ENCODE results near the gene RPL10. TPM values are rescaled to one million over a fixed set of nuclear protein-coding genes. Genes with fewer than 3 reads are reported as not detected.

Gene RPL10
- total RNA-seq, 1 donor from 2014 or later: 2,020 TPM

DNA sequence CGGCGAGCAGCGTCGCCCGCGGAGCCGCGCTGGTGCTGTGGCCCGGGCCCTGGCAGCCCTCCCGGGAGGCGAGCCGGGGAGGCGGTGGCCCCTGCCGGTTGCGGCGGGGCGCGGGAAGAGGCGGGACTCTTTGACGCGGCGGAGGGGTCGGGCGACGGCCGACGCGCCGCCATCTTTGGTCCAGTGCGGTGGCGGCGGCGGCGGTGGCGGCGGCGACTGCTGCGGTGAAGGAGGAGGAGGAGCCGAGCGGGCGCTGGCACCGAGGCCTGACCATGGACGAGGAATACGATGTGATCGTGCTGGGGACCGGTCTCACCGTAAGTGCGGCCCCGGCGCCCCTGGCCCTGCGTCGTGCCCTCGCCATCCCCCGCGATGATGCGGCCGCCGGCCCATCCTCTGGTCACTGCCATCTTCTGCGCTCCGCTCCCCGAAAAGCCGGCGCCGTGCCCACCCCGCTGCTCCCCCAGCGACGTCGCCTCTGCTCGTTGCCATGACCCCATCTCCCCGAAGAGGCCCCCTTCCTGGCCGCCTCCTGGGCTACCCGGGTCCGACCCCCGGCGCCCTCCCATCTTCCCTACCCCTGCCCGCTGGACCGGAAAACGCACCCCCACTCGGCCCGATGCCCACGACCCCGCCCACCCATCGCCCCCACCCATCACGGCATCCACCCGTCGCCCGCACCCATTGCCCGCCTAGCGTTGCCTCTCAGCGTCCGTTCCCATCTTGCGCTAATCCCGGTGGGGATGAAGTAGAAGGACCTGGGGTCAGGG lies 39.0 kb downstream of the RPL10 start, which contains the start of gene GDI1:
Gene GDI1, plus strand, starts transcription at position 172 of the 770 bp plus-strand sequence. Its CDS starts 101 bp downstream, at position 273.
- DNase-seq (peak; percentile 74), ATAC-seq (ENCODE audit: poor library complexity) (peak; percentile 79)
- intact Hi-C loops (cut with DNase I): no loop called here

DNA sequence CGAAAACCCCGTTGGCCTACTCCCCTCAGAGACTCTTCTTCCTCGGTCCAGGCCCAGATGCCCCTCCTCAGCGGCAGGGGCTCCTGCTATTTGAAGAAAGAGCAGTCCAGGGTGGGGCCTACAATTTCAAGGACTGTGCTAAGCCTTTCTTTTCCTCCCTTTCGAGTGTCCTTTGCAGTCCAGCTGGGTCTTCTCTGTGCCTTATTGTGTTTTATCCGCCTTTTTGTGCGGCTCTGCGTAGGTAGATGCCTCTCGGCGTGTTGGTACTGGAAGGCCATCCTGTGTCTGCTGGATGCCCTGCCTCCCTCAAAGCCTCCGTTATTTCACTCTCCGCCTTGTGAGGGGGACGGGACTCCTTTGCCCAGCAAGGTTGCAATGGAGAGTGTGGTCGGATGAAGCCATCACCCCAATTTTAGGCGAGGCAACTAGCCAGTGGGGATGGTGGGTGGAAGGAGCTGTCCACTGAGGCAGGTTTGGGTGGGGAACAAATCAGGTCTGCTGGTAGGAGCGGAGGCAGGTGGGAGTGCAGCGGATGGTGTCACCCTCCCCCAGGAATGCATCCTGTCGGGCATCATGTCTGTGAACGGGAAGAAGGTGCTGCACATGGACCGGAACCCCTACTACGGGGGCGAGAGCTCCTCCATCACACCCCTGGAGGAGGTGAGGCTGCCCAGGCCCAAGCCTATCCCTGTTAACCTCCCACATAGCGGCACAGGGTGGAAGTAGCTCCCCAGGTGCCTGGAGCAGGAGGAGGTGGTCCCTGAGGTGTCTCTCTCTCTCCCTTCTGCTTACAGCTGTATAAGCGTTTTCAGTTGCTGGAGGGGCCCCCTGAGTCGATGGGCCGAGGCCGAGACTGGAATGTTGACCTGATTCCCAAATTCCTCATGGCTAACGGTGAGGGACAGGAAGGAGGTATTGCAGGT lies 40.1 kb downstream of the RPL10 start:
- ATAC-seq (ENCODE audit: poor library complexity): no peak
- intact Hi-C loops (cut with DNase I): no loop called here
- DNase-seq: no peak

DNA sequence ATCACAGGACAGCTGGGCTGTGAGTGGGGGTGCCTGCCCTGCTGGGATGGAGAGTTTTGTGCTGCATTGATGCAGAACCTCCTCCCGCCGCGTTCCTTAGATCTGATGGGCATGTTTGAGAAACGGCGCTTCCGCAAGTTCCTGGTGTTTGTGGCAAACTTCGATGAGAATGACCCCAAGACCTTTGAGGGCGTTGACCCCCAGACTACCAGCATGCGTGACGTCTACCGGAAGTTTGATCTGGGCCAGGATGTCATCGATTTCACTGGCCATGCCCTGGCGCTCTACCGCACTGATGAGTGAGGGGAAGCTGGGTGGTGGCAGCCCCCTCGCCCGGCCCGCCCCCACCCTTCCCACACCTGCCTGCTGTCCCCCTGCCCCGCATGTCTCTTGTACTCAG lies 41.7 kb downstream of the RPL10 start:
- intact Hi-C loops (cut with DNase I): no loop called here
- no peak for ATAC-seq (ENCODE audit: poor library complexity)
- DNase-seq: no peak

DNA sequence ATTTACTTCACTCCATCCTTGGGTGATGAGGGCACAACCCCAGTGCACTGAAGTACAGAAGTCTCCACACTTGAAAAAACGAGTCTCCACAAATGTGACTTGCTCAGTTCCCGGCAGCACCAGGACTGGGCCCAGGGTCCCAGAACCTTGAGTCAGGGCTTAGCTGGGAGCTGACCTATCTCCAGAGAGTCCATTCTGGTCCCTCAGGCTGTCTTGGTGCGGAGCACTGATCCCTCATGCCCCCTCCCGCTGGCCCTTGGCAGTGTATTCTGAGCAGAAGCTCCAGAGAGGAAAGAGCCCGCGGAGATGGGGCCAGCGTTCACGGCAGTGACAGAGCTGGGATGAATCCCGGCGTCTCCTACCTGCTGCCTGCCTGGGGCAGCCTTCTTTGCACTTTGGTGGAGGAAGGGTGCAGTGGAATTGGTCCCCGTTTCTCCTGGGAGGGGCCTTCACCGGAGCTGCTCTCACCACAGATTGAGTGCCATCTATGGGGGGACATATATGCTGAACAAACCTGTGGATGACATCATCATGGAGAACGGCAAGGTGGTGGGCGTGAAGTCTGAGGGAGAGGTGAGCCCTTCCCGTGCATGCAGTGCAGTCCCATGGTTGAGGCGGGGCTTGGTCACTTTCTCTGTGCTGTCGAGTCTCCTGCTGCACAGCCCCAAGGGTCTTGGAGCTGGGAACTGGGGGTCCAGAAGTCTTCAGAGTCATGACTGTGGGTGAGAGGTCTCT lies 42.6 kb downstream of the RPL10 start:
- no peak for ATAC-seq (ENCODE audit: poor library complexity)
- intact Hi-C loops (cut with DNase I): no loop called here
- no peak for DNase-seq

DNA sequence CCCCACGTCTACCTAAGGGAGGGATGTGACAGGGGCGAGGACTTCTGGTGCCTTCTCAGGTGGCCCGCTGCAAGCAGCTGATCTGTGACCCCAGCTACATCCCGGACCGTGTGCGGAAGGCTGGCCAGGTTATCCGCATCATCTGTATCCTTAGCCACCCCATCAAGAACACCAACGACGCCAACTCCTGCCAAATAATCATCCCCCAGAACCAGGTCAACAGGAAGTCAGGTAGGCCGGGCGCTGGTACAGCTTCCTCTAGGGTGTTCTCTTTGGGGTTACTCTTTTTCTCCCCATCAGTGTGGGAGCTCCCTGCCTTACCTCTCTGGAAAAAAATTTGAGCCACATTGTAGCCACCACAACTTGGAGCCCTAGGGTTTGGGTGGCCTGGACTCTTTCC lies 43.4 kb downstream of the RPL10 start:
- ATAC-seq (ENCODE audit: poor library complexity): no peak
- intact Hi-C loops (cut with DNase I): no loop called here
- DNase-seq: no peak

DNA sequence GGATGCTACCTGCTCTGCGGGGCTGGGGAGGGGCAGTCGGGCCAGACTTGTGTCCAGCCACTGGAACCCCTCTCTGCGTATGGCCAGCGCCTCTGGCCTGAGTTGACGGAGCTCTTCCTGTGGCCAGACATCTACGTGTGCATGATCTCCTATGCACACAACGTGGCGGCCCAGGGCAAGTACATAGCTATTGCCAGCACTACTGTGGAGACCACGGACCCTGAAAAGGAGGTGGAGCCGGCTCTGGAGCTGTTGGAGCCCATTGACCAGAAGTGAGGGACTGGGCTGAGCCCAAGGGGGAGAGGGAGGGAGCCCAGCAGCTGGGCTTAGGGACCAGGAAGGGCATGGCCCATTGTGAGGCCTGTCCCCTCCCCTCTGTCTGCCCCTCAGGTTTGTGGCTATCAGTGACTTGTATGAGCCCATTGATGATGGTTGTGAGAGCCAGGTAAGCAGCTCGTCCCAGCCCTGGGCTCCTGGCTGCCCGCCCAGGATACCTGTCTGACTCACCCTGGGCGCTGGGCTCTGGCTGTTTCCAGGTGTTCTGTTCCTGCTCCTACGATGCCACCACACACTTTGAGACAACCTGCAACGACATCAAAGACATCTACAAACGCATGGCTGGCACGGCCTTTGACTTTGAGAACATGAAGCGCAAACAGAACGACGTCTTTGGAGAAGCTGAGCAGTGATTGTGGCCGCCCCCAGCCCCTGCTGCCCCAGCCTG lies 44.0 kb downstream of the RPL10 start:
- DNase-seq (no peak), ATAC-seq (ENCODE audit: poor library complexity) (no peak)
- intact Hi-C loops (cut with DNase I): no loop called here

DNA sequence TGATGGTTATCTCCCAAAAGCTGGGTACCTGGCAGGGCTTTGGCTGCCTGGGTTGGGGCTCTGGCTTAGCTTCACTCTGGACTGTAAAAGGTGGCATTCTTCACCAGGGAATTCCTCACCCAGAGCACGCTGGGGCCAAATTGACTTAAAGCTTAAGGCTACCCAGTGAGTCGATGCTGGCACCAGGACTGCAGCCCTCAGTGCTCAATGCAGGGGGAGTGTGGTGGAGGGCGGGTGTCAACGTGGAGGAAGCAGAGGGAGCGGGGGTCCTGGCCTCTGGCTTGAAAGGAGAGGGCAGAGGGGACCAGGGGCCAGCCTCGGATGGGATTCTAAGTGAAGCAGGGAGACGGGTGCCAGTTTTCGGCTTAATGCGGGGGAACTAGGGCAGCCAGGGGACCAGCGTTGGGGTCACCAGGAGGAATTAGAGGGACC lies 45.3 kb downstream of the RPL10 start:
- DNase-seq: no peak
- peak; percentile 18 for ATAC-seq (ENCODE audit: poor library complexity)
- intact Hi-C loops (cut with DNase I): no loop called here

DNA sequence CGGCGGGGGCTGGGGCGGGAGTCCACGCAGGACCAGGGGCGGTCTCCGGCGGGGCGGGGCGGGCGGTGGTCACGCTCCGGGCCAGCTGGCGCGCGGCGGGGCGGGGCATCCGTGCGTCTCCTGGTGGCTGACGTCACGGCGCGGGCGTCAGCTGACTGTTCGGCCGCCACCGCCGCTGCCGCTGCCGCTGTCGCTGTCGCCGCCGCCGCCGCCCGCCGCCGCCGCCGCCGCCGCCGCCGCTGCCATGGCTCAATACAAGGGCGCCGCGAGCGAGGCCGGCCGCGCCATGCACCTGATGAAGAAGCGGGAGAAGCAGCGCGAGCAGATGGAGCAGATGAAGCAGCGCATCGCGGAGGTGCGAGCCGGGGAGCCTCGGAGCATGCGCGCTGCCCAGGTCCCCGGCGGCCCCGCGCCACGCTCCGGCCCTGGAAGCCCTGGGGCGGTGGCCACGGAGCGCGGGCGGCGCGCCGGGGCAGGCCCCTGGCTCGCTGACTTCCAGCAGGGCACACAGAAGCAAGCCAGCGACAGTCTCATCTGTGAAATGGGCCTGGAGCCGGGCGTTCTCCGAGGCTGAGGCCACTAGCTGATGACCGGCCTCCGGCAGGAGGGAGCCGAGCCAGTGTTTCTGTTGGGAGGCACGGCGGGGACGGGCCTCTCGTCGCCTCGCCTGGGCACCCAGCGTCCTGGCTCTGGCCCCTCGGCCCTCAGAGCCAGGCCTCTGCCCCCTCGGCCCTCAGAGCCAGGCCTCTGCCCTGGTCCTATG lies 46.0 kb downstream of the RPL10 start, which contains the start of gene FAM50A:
Gene FAM50A, plus strand, starts transcription at position 150 of the 763 bp plus-strand sequence. Its CDS starts 95 bp downstream, at position 245.
- DNase-seq (peak; percentile 91), ATAC-seq (ENCODE audit: poor library complexity) (peak; percentile 94)
- intact Hi-C loops (cut with DNase I): no loop called here

DNA sequence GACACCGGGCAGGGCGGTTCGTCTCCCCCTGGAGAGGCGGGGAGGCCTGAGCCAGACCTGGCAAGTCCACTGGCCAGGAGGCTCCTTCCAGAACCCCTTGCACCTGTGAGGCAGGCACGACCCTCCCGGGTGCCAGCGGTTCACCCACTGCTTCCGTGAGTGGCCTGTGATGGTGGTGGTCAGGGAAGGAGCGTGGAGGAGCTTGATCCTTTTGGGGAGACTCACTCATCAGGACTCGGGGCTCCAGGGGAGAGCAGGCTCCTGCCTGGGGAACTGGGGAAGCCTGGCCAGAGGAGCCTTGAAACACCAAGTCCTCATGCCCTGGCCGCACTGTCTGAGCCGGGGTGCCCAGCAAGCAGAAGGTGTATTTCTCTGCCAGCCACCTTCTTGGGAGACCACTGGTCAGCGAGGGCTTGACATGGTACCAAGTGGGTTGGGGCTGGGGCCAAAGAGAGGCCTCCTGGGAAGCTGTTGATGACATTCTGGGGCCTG lies 46.6 kb downstream of the RPL10 start:
- DNase-seq (no peak), ATAC-seq (ENCODE audit: poor library complexity) (no peak)
- intact Hi-C loops (cut with DNase I): no loop called here

DNA sequence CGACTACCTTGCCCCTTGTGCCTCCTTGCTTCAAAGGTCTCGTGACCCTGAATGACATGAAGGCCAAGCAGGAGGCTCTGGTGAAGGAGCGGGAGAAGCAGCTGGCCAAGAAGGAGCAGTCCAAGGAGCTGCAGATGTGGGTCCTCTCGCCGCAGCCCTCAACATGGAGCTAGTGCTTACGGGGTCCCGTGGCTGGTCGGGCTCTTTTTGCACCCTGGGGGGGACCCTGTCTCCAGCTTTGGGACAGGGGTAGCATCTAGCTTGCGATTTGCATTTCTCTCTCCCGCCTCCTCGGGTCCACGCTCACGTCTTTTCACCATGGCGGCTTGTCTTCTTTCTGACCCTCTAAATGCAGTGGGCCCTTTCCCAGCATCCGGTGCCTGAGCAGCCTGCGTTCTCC lies 47.6 kb downstream of the RPL10 start:
- DNase-seq (no peak), ATAC-seq (ENCODE audit: poor library complexity) (no peak)
- intact Hi-C loops (cut with DNase I): no loop called here

DNA sequence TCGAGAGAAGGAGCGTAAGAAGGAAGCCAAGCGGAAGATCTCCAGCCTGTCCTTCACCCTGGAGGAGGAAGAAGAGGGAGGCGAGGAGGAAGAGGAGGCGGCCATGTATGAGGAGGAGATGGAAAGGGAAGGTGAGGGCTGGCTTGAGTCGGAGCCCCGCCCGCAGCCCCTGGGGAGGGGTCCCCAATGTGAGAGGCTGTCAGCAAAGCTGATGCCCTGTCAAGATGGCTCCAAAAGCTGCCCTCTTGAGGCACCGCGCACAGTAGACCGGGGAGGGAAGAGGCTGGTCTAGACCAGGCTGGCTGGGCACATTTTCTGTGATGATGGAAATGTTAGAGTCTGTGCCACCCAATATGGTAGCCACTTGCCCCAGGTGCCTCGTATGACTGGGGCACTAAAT lies 48.3 kb downstream of the RPL10 start:
- ATAC-seq (ENCODE audit: poor library complexity) (no peak), DNase-seq (no peak)
- intact Hi-C loops (cut with DNase I): no loop called here

DNA sequence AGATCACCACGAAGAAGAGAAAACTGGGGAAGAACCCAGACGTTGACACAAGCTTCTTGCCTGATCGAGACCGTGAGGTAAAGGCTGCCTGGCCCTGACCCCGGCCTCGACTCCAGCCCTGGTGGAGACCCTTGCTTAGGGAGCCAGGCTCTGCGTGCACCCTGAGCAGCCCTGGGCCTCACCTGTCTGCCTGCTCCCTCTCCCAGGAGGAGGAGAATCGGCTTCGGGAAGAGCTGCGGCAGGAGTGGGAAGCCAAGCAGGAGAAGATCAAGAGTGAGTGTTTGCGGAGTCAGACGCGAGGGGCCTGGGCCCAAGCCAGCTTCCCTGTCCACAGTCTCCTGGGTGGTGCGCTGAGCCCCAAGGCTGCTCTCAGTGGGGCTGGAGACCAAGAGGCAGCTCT lies 50.3 kb downstream of the RPL10 start:
- no peak for DNase-seq
- ATAC-seq (ENCODE audit: poor library complexity): no peak
- intact Hi-C loops (cut with DNase I): no loop called here

DNA sequence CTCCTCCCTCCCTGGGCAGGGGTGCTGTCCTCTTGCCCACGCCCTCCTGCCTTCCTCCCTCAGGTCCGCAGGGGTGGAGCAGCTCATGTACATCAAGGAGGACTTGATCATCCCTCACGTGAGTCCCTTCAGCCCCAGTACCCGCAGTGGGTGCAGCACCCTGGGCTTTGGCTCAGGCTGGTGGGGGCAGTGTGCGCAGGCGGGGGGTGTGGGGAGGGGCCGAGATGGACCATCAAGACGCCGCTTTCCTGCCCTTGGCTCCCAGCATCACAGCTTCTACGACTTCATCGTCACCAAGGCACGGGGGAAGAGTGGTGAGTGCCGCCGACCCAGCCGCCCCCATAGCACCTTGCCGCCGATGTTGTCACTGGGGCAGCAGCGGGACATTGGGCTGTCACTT lies 51.4 kb downstream of the RPL10 start:
- no peak for DNase-seq
- no peak for ATAC-seq (ENCODE audit: poor library complexity)
- intact Hi-C loops (cut with DNase I): loop anchor here (10.0 kb wide), 1 partner anchor 45 kb away; the partner anchor contains the start of gene DNASE1L1

DNA sequence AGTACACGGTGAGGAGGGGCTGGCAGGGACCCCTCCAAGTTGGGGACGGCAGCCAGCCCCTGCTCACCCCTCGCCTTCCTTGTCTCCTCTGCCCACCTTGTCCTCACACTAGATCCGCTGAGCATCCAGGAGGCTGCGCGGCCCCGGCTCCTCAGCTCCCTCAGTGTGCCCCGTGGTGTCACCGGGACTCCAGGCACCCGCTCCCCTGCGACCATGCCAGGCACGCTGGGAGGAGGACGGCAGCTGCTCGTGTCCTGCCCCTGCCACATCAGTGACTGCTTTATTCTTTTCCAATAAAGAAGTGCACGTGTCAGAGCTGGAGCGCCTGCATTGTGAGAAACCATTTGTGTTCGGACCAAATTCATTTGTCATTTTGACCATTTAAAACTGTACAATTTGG lies 52.1 kb downstream of the RPL10 start:
- DNase-seq (no peak), ATAC-seq (ENCODE audit: poor library complexity) (no peak)
- intact Hi-C loops (cut with DNase I): loop anchor here (10.0 kb wide), 1 partner anchor 46 kb away; the partner anchor contains the start of gene DNASE1L1

Data from Right ventricle myocardium superior (tissue), 1 donor.